Activated T-cell treated with anti-CD3 and anti-CD28 coated beads, Interleukin-2, amount 50 U/mL, for 1 hour (primary cell): ENCODE results near the gene GTF2I.
"Not testable (repeated sequence)": the region's sequence is repeated elsewhere in the genome, so short reads cannot be mapped to it uniquely, and the experiment has no call there.

Source experiments
- DNase-seq: peaks from one replicate; pipeline ENCODE4 v3.0.0-alpha.2; 2020

The GTF2I gene

GRCh38 chr7:74781746-74782145 lies 124.2 kb downstream of the GTF2I start:
- DNase-seq, result not testable (repeated sequence)

GRCh38 chr7:74783595-74783994 lies 126.1 kb downstream of the GTF2I start:
- DNase-seq, result not testable (repeated sequence)

GRCh38 chr7:74788369-74789150 lies 131.0 kb downstream of the GTF2I start:
- peak; percentile 100 for DNase-seq

- not testable (repeated sequence) for DNase-seq
These were observed 131.8 kb downstream of the GTF2I start for GRCh38 chr7:74789200-74789736.

- DNase-seq, result not testable (repeated sequence)
These were observed 140.5 kb downstream of the GTF2I start for GRCh38 chr7:74797848-74798622.

GRCh38 chr7:74798644-74799043 lies 141.1 kb downstream of the GTF2I start:
- DNase-seq, result not testable (repeated sequence)
